GM12878 (cell line): Measurements from ENCODE around the gene ANTKMT.

ENCODE experiments used
- CBX5 ChIP-seq: sonication (generic); IDR thresholded peaks from 2 replicates; pipeline ENCODE4 v1.6.1; 2016; ENCODE audit warnings: low read depth, moderate library complexity, mild to moderate bottlenecking, inconsistent platforms
- FOXM1 ChIP-seq: IDR thresholded peaks from 2 replicates; pipeline ENCODE4 v1.6.1; 2012; ENCODE audit warnings: low read depth, mild to moderate bottlenecking, inconsistent platforms, low read length, moderate library complexity

DNA sequence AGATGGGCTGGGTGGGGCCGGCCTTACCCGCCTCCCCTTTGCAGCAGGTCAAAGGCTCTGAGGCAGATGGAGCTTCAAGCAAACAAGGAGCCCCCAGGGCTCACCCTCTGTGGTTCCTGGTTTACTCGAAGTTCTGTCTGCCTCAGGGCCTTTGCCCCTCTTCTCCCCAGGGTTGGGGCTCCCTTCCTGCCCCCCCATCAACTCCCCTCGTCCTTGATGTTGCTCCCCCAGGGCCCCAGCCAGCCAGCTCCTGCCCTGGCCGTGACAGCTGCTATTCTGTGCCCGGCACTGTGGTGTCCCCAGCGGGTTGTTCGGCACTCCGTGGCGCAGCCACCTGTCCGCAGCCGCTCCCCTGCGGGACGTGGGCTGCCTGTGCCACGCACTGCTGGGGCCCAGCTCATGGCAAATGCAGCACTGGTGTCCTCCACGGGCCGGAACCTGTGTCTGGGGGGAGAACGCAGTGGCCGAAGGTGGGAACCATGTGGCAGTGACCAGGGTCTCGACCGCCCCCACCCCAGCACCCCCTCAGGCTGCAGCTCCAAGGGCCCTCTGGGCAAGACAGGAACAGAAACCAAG, 10.4 kb upstream of the ANTKMT start:
- TF ChIP-seq CBX5, result no peak
- TF ChIP-seq FOXM1, result no peak
